Naive B cell (primary cell): ENCODE results near the gene IL3RA. TPM values are rescaled to one million over a fixed set of nuclear protein-coding genes. Genes with fewer than 3 reads are reported as not detected.
A peak's percentile ranks its signal among the peaks of the same experiment; 100 is the strongest.
"Not testable (repeated sequence)": the region's sequence is repeated elsewhere in the genome, so short reads cannot be mapped to it uniquely, and the experiment has no call there.

ENCODE experiments used
- ATAC-seq, 2 donors: fragments of 150-1000 bp; cut with Tn5 transposase; 2 replicates each; pipeline ENCODE4 v1.10.0; 2021; ENCODE audit warnings: low read depth in 2 of 2, mild to moderate bottlenecking in 2 of 2, moderate library complexity in 2 of 2
- DNase-seq: peaks from one replicate; pipeline ENCODE4 v3.0.0; 2022
- H3K27ac Mint-ChIP-seq, 6 donors: one replicate each; pipeline ENCODE4 v1.8.0; 2020 to 2022; ENCODE audit warnings: mild to moderate bottlenecking in 6 of 6, mixed read lengths in 6 of 6, moderate library complexity in 5 of 6, inconsistent platforms in 2 of 6
- H3K27me3 Mint-ChIP-seq, 3 donors: one replicate each; pipeline ENCODE4 v1.8.0; 2021 to 2022; ENCODE audit warnings: mixed read lengths in 3 of 3, mild to moderate bottlenecking in 1 of 3
- H3K36me3 Mint-ChIP-seq, 2 donors: one replicate each; pipeline ENCODE4 v1.8.0; 2020 to 2022; ENCODE audit warnings: mixed read lengths in 2 of 2, inconsistent platforms in 1 of 2, mild to moderate bottlenecking in 1 of 2
- H3K4me1 Mint-ChIP-seq, 3 donors: one replicate each; pipeline ENCODE4 v1.8.0; 2020 to 2022; ENCODE audit warnings: mixed read lengths in 3 of 3, inconsistent platforms in 1 of 3, mild to moderate bottlenecking in 1 of 3, moderate library complexity in 1 of 3
- H3K4me3 Mint-ChIP-seq, 8 donors: one replicate each; pipeline ENCODE4 v1.8.0; 2020 to 2022; ENCODE audit warnings: mild to moderate bottlenecking in 8 of 8, mixed read lengths in 8 of 8, moderate library complexity in 8 of 8, inconsistent platforms in 2 of 8
- H3K9me3 Mint-ChIP-seq, 7 donors: one replicate each; pipeline ENCODE4 v1.8.0; 2020 to 2022; ENCODE audit warnings: mixed read lengths in 7 of 7, mild to moderate bottlenecking in 5 of 7, inconsistent platforms in 2 of 7, moderate library complexity in 1 of 7
- polyA plus RNA-seq, 6 donors: library from polyadenylated mRNA; unstranded; fragments of 300-500 nt; fragmentation: Illumina TruSeq; gene quantifications; one replicate each; pipeline ENCODE4 v1.2.3, GENCODE V29; 2021; ENCODE audit warnings: low read depth in 6 of 6

The IL3RA gene
- polyA plus RNA-seq, 6 donors from 2014 or later, result 4.1 to 33.6 (median 7.5) TPM

GRCh38 chrX:1308476-1308875 lies 28.1 kb upstream of the IL3RA start:
- Mint-ChIP-seq H3K27me3 (peaks cover 5 to 19% (median 10%) of the 10 kb centered on the region in 3 donors), H3K9me3 (peaks cover 4 to 24% (median 10%) of the 10 kb centered on the region in 7 donors), H3K4me3 (peak overlapping the region in 1 of 8 donors; percentile 34), H3K36me3 (peaks cover 0 to 15% of the 10 kb centered on the region in 2 donors), H3K27ac (peak overlapping the region in 2 of 6 donors; percentile 33 to 76), H3K4me1 (peaks cover 0 to 4% (median 0%) of the 10 kb centered on the region in 3 donors)
- no peak for ATAC-seq
- DNase-seq, result no peak

- not testable (repeated sequence) for H3K4me1 Mint-ChIP-seq, ATAC-seq, DNase-seq
- H3K9me3 Mint-ChIP-seq, result peaks cover 4 to 24% (median 10%) of the 10 kb centered on the region in 7 donors
- peaks cover 0 to 15% of the 10 kb centered on the region in 2 donors for H3K36me3 Mint-ChIP-seq
- H3K27ac Mint-ChIP-seq, result peak overlapping the region in 1 of 6 donors; percentile 76
- H3K27me3 Mint-ChIP-seq, result peaks cover 5 to 19% (median 10%) of the 10 kb centered on the region in 3 donors
- H3K4me3 Mint-ChIP-seq, result peak overlapping the region in 1 of 8 donors; percentile 34
Measured at GRCh38 chrX:1308917-1309316, 27.7 kb upstream of the IL3RA start.

- no peak for ATAC-seq
- Mint-ChIP-seq H3K4me1 (peaks cover 5 to 7% (median 6%) of the 10 kb centered on the region in 3 donors), H3K4me3 (no peak overlapping the region), H3K27ac (no peak overlapping the region), H3K9me3 (peaks cover 2 to 10% (median 8%) of the 10 kb centered on the region in 7 donors), H3K36me3 (no peaks in the 10 kb centered on the region), H3K27me3 (peaks cover 5 to 14% (median 6%) of the 10 kb centered on the region in 3 donors)
- DNase-seq, result no peak
Measured at GRCh38 chrX:1313788-1314187, 22.8 kb upstream of the IL3RA start.

- DNase-seq (no peak), ATAC-seq (peak in 1 of 2 donors; percentile 39)
- peaks cover 2 to 10% (median 8%) of the 10 kb centered on the region in 7 donors for H3K9me3 Mint-ChIP-seq
- no peak overlapping the region for H3K27ac Mint-ChIP-seq
- no peak overlapping the region for H3K4me3 Mint-ChIP-seq
- no peaks in the 10 kb centered on the region for H3K36me3 Mint-ChIP-seq
- peaks cover 9 to 14% (median 11%) of the 10 kb centered on the region in 3 donors for H3K27me3 Mint-ChIP-seq
- H3K4me1 Mint-ChIP-seq, result peaks cover 5 to 10% (median 7%) of the 10 kb centered on the region in 3 donors
Measured at GRCh38 chrX:1316527-1316926, 20.1 kb upstream of the IL3RA start.

GRCh38 chrX:1321674-1322073 lies 14.9 kb upstream of the IL3RA start:
- Mint-ChIP-seq H3K27me3 (peaks cover 3 to 12% (median 4%) of the 10 kb centered on the region in 3 donors), H3K27ac (no peak overlapping the region), H3K9me3 (peaks cover 0 to 3% (median 2%) of the 10 kb centered on the region in 7 donors), H3K36me3 (no peaks in the 10 kb centered on the region), H3K4me1 (peaks cover 7 to 14% (median 10%) of the 10 kb centered on the region in 3 donors), H3K4me3 (no peak overlapping the region)
- no peak for ATAC-seq
- DNase-seq, result no peak

GRCh38 chrX:1322393-1322792 lies 14.2 kb upstream of the IL3RA start:
- ATAC-seq (no peak), DNase-seq (no peak)
- Mint-ChIP-seq H3K36me3 (no peaks in the 10 kb centered on the region), H3K9me3 (peaks cover 0 to 1% (median 0%) of the 10 kb centered on the region in 7 donors), H3K4me1 (peaks cover 5 to 11% (median 9%) of the 10 kb centered on the region in 3 donors), H3K27ac (peak overlapping the region in 1 of 6 donors; percentile 51), H3K27me3 (peaks cover 0 to 10% (median 4%) of the 10 kb centered on the region in 3 donors), H3K4me3 (no peak overlapping the region)

- Mint-ChIP-seq H3K27me3 (peaks cover 0 to 10% (median 4%) of the 10 kb centered on the region in 3 donors), H3K4me1 (peaks cover 5 to 16% (median 9%) of the 10 kb centered on the region in 3 donors), H3K9me3 (no peaks in the 10 kb centered on the region), H3K4me3 (peak overlapping the region in 1 of 8 donors; percentile 30), H3K36me3 (no peaks in the 10 kb centered on the region), H3K27ac (peak overlapping the region in 4 of 6 donors; percentile 9 to 91 (median 70))
- DNase-seq, result peak; percentile 60
- peak; percentile 90 to 93 for ATAC-seq
Measured at GRCh38 chrX:1323315-1323714, 13.3 kb upstream of the IL3RA start.

- no peaks in the 10 kb centered on the region for H3K36me3 Mint-ChIP-seq
- peaks cover 0 to 5% (median 0%) of the 10 kb centered on the region in 3 donors for H3K27me3 Mint-ChIP-seq
- H3K27ac Mint-ChIP-seq, result peak overlapping the region in 1 of 6 donors; percentile 18
- ATAC-seq, result no peak
- H3K9me3 Mint-ChIP-seq, result no peaks in the 10 kb centered on the region
- H3K4me3 Mint-ChIP-seq, result no peak overlapping the region
- DNase-seq, result no peak
- H3K4me1 Mint-ChIP-seq, result peaks cover 10 to 24% (median 19%) of the 10 kb centered on the region in 3 donors
Measured at GRCh38 chrX:1325515-1326116, 11.0 kb upstream of the IL3RA start.

- Mint-ChIP-seq H3K4me1 (peaks cover 14 to 36% (median 26%) of the 10 kb centered on the region in 3 donors), H3K27ac (peak overlapping the region in 1 of 6 donors; percentile 52), H3K9me3 (no peaks in the 10 kb centered on the region), H3K4me3 (peak overlapping the region in 3 of 8 donors; percentile 24 to 61 (median 53)), H3K27me3 (peaks cover 0 to 5% (median 0%) of the 10 kb centered on the region in 3 donors), H3K36me3 (no peaks in the 10 kb centered on the region)
- DNase-seq (no peak), ATAC-seq (no peak)
Measured at GRCh38 chrX:1327651-1328304, 8.8 kb upstream of the IL3RA start.

GRCh38 chrX:1330605-1331004 lies 6.0 kb upstream of the IL3RA start:
- H3K9me3 Mint-ChIP-seq, result peaks cover 0 to 2% (median 0%) of the 10 kb centered on the region in 7 donors
- H3K27ac Mint-ChIP-seq, result peak overlapping the region in 4 of 6 donors; percentile 9 to 90 (median 77)

GRCh38 chrX:1332433-1332832 lies 4.2 kb upstream of the IL3RA start:
- not testable (repeated sequence) for ATAC-seq
- peak overlapping the region in 1 of 8 donors; percentile 66 for H3K4me3 Mint-ChIP-seq

More at GRCh38 chrX:1330605-1331004, 6.0 kb upstream of the IL3RA start:
- H3K4me3 Mint-ChIP-seq, result peak overlapping the region in 7 of 8 donors; percentile 52 to 82 (median 68)
- H3K4me1 Mint-ChIP-seq, result peaks cover 13 to 55% (median 25%) of the 10 kb centered on the region in 3 donors
- peak; percentile 15 for DNase-seq
- no peaks in the 10 kb centered on the region for H3K27me3 Mint-ChIP-seq
- H3K36me3 Mint-ChIP-seq, result no peaks in the 10 kb centered on the region
- peak; percentile 22 to 38 for ATAC-seq

GRCh38 chrX:1334854-1335253 lies 1.7 kb upstream of the IL3RA start:
- no peak for ATAC-seq
- no peaks in the 10 kb centered on the region for H3K36me3 Mint-ChIP-seq
- peak overlapping the region in 4 of 6 donors; percentile 24 to 94 (median 76) for H3K27ac Mint-ChIP-seq
- peaks cover 0 to 9% (median 3%) of the 10 kb centered on the region in 7 donors for H3K9me3 Mint-ChIP-seq
- DNase-seq, result no peak
- peaks cover 17 to 69% (median 25%) of the 10 kb centered on the region in 3 donors for H3K4me1 Mint-ChIP-seq
- no peaks in the 10 kb centered on the region for H3K27me3 Mint-ChIP-seq
- peak overlapping the region in 5 of 8 donors; percentile 64 to 96 (median 71) for H3K4me3 Mint-ChIP-seq

More at GRCh38 chrX:1332433-1332832, 4.2 kb upstream of the IL3RA start:
- H3K9me3 Mint-ChIP-seq, DNase-seq, H3K27me3 Mint-ChIP-seq, H3K36me3 Mint-ChIP-seq: not testable (repeated sequence)
- peak overlapping the region in 4 of 6 donors; percentile 24 to 92 (median 61) for H3K27ac Mint-ChIP-seq
- peaks cover 25 to 73% (median 25%) of the 10 kb centered on the region in 3 donors for H3K4me1 Mint-ChIP-seq
